8988T (cell line): ENCODE results near the gene EYS.
"Not testable (repeated sequence)": the region's sequence is repeated elsewhere in the genome, so short reads cannot be mapped to it uniquely, and the experiment has no call there.

Experiments
- DNase-seq: peaks from one replicate; pipeline ENCODE4 v3.0.0; 2011

EYS gene

DNA sequence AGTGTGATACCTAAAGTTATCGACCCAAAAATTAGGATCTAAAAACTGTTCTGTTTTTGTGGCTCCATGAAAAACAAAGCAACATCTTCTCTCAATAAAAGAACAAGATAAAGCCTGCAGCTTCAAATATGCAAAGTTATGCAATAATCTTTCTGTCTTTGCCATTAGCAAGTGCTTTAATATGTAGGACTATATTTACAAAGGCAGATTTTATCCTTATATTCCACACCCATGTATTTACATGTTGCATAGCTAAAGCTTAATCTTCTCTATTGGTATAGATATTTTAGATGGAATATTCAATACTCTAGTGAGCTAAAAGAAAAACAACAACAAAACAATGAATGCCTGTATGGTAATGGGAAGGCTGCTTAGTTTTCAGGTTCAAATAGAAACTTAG is 1443.2 kb downstream of the EYS start:
- DNase-seq: no peak

DNA sequence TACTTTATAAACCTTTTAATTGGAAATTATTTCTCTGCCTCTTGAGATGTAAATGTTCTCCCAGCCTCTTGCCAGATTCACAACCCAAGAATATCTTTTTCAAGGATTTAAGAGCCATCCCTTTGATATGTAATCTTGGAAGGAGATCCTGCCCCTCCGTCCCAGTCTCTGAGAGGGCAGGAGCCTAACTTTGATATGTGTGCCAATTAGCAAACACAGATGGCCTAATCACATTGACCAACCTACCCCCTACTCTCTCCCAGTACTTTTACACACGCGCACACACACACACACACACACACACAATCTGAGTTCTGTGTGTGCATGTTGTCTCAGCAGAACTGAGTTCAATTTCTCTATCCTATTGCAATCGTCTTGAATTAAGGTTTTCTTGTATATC is 1447.7 kb downstream of the EYS start:
- no peak for DNase-seq

DNA sequence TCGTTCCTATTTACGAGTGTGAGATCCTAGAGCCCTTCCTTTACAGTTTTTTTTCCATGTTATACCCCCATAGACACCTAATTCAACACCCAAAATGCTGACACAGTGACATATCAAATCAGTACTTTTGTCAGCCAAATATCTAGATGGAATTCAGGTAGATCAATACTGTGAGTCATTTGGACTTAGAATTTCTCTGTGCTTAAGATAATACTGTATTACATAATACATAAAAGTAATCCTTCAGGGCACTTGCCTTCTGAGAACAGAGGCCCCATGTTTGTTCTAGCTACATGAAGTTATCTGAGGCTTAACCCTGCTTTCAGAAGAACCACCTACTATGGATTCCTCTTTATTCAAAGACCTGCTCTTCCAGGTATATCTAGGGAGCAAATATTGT is 1448.3 kb downstream of the EYS start:
- no peak for DNase-seq

DNA sequence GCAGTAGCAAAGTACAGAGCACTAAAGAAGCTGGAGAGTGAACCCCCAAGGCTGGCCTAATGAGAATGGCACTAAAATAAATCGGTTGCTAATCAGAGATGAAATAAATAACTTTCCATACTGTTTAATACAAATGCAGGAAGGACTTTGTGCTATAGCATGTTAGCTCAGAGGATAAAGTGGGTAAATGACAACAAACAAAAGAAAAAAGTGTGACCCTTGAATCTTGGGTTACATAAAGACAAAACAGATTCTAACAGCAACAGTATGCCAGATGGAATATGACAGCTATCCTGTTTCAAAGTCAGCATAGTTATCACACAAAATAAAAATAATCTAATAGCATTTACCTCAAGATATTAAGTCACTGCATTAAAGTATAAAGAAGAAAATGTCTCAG is 1448.7 kb downstream of the EYS start:
- no peak for DNase-seq

DNA sequence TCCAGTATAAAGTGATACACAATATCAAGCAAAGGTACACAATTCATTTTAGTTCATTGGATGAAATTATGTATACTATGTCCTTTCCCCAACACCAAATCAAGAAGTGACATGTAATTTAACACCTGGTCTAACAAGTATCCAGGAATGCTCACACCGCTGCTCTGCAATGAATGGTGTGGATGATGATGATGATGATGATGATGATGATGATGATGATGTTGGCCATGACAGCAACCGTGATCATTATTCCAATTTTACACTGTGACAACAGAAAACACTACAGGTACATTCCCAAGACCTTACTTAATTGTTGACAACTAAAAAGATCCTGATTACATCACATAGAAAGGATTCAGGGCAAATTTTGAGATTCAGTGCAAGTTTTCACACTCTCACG is 1449.4 kb downstream of the EYS start:
- no peak for DNase-seq

DNA sequence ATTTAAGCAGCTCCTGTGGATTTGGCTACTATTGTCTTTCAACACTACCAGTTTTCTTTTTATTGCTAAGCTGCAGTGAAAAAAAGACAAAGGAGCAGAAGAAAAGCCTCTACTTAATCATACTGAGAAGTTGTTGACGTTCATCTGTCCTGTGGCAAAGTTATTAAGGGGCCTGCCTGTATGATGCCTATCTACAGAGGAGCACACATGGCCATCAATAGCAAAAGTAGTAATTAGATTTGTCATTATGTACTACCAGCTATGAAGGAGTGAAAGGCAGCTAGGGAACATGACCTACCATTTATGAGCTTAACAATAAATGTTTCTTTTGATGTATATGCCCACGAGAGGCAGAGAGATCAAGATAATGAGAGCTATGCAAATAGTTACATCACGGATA is 1450.5 kb downstream of the EYS start:
- DNase-seq: no peak

DNA sequence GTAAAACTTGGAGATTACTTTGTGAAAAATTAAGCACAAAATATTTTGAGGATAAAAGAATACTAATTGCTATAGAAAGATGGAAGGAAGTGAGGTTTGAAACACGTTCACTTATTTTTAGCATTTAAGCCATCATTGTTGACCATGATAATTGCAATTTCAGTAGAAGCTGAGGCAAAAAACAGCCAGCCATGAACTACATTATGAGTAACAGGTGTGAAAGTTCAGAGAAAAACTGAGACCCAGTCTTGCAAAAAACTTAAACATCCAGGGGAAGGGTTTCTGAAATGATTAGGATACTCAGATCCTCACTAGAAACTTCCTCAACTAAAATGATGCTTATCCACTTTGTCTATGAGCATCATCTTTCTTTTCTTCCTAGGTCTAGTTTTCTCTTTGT is 1452.0 kb downstream of the EYS start:
- DNase-seq: no peak

DNA sequence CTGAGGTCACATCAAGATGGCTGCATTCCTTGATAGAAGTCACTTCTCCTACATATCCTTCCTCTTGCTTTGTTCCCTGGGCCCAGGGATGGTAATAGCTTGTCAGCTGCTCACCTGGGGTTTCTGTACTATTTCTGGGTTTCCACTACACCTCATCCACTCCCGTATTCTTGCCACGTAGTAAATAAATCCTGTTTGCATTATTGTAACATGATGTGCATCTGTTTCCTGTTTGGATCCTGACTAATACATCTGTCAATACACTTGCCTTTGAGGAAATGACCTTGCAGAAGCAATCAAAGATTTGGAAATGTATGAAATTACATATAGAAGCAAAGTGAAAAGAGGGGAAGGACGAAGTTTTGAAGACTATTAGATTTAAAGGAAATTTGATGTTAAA is 1452.5 kb downstream of the EYS start:
- no peak for DNase-seq

DNA sequence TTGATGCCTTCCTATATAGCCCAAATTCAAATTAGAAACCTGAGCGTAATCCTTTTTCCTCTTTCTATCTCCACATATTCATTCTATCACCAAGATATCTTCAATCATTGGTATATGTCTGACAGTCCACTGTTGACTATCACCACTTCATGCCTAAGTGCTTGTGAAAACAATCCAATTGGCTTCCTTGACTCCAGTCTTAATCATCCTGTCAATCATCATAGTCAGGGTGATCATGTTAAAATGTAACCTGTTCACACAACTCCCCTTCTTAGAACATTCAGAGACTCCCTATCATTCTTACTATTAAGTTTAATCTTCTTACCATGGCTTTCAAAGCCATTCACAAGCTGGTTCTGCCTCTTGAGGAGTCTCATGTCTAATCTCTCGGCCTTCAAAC is 1454.8 kb downstream of the EYS start:
- no peak for DNase-seq

DNA sequence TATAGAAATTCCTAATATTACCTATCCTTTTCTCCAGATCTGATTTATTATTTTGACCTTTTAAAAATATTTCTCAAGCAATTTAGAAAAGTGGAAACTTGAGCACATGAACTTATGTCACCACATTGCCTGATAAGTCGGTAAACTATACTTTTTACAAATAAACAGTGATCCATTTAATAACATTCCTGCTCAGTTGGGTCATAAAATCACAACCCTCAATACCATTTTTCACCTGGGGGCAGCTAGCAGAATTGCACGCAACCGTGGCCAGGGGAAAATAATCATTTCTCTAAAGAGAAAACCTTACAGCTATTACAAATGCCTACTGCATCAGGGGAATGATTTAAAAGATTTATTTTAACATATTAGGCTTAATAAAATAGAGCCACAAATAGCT is 1456.9 kb downstream of the EYS start:
- DNase-seq: no peak

DNA sequence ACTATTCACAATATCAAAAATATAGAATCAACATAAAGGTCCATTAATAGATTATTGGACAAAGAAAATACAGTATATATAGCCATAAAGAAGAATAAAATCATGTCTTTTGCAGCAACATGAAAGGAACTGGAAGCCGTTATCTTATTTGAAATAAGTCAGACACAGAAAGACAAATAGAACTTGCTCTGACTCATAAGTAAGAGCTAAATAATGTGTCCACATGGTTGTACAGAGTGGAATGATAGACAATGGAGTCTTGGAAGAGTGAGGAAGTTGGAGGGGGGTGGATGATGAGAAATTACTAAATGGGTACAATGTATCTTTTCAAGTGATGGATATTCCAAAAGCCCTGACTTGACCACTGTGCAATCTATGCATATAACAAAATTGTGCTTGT is 1457.9 kb downstream of the EYS start:
- DNase-seq: no peak

DNA sequence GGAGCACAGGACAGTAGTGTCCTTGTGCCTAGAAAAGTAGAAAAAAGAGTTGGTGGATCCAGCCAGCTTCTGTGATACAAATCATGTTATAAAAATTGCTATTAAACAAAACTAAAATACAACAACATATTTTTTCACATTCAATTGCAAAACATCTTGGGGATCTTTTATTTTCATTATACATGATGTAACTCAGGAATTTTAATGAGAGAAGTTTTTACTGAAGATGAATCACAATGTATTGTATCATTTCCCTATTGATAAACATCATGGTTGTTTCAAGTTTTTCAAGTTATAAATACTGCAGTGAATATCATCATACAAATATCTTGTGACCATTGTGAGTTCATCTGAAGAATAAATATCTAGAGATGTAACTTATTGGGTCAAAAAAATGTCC is 1463.4 kb downstream of the EYS start:
- no peak for DNase-seq

DNA sequence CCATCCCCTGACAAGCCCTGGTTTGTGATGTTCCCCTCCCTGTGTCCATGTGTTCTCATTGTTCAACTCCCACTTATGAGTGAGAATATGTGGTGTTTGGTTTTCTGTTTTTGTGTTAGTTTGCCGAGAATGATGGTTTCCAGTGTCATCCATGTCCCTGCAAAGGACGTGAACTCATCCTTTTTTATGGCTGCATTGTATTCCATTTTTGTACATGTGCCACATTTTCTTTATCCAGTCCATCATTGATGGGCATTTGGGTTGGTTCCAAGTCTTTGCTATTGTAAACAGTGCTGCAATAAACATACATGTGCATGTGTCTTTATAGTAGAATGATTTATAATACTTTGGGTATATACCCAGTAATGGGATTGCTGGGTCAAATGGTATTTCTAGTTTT is 1468.1 kb downstream of the EYS start:
- DNase-seq: not testable (repeated sequence)

DNA sequence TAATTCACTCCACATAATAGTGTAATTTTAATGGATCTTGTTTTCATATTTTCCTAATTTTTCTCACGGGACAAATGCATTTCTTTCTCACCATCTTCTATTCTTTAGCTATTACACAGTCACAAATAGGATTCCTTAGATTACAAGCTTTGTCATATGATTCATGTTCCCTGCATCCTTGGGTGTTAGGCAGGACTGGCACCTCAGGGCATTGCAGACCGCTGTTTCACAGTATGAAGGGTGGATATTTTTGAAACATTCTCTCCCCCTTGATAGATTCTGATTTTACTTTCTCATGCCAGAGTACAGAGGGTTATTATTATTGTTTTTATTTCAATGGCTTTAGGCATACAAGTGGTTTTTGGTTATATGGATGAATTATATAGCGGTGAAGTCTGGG is 1469.0 kb downstream of the EYS start:
- DNase-seq: no peak

DNA sequence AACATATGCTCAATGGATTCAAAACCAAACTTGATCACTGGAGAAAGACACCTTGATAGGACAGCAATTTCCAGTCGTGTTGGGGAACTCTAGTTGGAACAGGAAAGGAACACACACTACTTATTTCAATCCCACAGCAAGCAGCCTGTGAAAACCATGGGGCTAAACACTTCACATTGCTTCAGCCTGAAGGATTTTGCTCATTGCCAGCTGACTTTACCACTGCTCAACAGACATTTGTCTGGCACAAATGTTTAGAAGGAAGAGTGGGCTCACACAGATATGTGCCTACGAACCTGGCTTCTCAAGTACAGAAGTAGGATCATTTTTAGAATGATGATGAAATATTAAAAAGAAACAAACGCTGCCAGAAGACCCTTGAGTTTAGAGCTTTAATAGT is 1473.3 kb downstream of the EYS start:
- DNase-seq: no peak

DNA sequence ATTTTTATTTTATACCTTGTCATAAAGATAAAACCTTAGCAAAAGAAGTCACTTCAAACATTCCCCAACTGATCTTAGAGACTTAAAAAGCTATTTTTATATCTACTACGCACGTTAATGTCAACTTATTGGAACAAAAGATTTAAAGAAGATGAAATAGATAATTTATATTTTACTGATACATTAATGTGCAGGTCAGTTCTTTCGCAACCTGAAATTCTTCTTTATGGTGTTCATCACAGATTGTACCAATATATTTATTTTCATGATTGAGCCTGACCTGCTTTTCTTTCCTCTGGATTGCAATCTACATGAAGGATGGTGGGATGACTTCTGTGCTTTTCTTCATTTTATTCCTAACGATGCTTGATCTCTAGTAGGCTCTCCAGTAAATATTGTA is 1475.1 kb downstream of the EYS start:
- DNase-seq: no peak

DNA sequence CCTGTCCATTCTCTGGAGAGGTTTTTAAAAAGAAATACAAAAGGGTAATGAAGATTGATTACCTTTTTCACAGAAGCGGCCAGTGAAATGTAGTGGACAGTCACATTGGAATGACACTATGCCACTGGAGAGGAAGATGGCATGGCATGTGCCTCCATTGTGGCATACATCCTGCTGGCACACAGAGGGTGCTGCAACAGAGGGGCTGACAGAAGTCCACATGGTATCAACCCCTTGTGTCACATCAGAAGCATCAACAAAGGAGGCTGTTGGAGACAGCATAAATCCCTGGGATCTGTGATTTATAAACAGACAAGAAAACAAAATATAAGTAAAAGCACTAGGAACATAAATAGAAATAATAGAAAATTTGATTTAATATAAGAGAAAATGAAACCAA is 1476.5 kb downstream of the EYS start:
- no peak for DNase-seq

DNA sequence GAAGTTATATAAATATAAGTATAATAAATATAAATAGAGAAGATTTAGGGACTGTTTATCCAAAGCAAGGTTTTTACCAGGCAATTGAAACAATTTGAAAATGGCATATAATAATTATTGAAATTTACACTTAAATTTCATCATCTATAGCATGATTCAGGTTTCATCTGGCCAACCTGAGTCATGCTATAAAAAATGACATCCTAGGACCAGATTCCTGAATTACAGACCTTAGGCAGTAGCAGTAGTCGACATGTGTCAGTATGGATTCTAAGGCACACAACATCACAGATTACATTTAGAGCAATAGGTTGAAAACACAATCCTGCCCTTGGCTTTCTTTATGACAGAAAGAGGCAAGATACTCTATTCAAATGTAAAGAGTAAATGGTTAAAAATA is 1479.2 kb downstream of the EYS start:
- no peak for DNase-seq

DNA sequence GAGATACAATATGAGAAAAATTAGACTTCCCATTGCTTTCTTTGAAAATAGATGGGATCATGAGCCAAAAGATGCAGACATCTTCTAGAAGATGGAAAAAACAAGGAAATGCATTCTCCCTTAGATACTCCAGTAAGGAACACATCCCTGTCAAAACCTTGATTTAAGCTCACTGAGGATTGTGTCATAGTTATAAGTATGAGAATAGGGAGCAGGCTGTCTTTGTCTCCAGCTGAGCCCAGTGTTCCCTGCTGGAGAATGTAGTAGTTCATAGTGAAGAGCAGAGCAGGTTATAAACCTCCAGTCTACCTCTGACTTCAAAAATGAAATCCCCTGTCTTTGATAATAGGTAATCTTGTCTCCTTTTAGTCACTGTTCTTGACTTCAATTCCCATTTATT is 1481.5 kb downstream of the EYS start:
- DNase-seq: no peak

DNA sequence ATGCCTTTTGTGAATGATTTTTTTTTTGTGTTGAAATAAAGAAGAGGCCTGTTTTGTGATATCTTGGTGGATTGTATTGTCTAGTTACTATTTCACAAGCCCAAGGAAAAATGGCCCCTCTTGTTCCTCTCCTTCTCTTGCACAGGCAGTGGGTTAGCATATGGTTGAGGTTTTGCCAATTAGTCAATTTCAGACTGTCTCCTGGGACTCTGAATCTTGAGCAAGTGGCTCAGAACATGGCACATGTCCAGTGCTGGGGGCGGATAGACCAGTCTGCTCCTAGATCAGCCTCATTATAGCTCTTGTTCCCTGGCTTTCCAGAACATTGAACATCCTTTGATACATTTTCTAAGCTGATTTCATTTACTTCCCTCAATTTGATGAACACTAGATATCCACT is 1482.2 kb downstream of the EYS start:
- no peak for DNase-seq

DNA sequence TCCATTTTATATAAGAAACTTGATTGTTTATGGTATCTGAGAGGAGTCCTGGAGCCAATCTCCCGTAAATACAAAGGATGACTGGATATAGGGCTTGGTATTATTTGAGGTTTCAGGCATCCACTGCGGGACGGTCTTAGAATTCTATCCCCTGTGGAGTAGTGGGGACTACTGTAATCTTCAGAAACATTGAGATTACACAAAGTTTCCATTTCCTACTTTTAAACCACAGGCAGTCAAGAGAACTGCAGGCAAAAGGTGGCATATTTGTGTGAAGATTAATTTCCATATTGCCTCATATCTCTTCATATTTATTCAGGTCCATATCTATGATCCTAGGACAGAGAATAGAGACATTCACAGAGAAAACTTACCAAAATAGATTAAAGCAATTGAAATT is 1485.2 kb downstream of the EYS start:
- DNase-seq: no peak

DNA sequence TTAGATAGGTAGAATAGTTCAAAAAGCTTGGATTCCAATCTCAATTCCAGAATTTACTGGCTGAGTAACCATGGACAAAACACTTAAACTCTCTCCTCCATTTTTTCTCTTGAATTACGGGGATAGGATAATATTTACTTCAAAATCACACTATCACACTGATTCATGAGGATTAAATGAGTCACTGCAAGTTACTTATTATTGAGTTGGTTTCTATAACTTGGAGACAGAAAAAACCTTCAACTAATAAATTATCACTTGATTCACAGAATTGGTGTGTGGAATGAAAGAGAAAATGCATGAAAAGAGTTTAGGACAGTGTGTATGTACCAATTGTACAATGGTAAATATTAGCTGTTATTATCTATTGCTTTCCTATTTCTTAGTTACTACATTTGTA is 1486.2 kb downstream of the EYS start:
- no peak for DNase-seq

DNA sequence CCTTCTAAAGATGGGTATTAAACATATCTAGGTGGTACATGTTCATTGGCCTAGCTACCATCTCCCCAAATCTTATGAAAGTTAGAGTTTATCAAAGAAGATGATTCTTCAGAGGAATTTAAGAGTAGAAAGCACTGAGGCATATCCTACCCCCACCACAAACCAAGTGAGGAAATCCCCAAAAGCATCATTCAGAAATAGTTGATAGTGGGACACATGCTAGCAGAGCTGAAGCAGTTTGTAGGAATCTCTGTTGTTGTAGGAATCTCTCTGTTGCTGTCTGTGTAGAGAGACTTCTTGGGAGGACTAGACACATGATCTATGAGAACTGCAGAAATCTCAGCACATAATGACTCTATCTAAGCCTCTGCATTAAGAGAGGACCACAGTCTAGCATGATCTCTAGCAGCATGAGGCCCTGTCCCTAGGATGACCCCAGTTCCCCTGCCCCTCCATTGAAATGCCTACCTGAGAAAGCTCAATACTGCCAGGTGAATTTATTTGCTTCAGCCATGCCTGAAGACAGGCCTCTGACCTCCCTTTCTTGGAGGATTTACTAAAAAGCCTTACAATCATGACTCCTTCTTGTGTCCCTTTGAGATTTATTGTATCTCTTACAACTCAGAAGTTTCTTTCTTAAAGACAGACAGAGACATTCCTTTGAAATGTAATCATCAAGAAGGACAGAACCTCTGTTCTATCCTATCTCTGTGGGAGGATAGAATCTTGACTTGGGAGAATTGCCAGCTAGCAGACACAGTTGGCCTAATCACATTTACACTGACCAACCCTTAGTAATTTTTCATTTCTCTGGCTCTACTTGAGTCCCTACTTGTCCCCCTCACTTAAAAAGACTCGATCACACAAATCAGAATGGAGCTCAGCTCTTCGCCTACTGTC is 1489.1 kb downstream of the EYS start:
- no peak for DNase-seq

DNA sequence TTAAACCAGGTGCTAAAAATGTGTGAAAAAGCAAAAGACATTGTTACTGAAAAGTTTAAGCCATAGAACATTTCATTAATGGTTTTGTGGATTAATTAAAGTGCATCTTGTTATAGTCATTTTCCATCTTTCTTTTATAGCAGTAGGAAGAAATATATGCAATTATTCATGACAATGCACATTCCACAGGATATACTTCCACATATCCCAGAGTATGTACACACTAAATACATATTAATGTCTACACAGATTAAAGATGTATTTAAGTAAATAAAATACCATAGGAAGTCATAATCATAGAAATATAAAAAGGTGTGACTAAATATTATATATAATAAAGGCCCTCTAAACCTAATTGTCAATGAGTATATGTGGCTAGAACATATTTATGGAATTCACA is 1492.7 kb downstream of the EYS start:
- no peak for DNase-seq

DNA sequence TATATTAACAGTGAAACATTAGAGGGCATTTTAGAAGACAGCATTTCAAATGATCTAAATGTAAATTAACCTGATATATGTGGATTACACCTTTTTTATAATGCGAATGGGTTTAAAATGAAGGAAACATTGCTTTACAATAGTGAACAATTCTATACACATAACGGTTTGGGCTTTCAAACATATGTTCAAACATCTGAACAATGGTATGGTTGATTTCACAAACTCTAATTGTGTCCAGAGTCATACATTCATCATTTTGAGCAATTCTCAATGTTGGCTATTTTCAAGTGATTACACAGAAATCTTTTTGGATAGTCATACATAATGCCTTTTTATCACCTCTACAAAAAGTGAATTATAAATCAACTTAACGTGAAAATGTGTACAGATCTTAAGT is 1493.3 kb downstream of the EYS start:
- DNase-seq: no peak
